ENCODE results near the gene SUPT6H.

Gene SUPT6H

GRCh38 chr17:28661635-28662526, at the start of gene SUPT6H, which contains the start of gene SDF2:
Gene SUPT6H, plus strand, starts transcription at chr17:28662205. Its CDS starts 11,197 bp downstream, at chr17:28673402.
Gene SDF2, minus strand, starts transcription at chr17:28661906. Its CDS starts 30 bp downstream, at chr17:28661876.
- H3K4me3 ChIP-seq (ENCODE audit: low read depth, low read length) = peak within 1 kb of the TSS; percentile 98
- TF ChIP-seq, protein P1, sequence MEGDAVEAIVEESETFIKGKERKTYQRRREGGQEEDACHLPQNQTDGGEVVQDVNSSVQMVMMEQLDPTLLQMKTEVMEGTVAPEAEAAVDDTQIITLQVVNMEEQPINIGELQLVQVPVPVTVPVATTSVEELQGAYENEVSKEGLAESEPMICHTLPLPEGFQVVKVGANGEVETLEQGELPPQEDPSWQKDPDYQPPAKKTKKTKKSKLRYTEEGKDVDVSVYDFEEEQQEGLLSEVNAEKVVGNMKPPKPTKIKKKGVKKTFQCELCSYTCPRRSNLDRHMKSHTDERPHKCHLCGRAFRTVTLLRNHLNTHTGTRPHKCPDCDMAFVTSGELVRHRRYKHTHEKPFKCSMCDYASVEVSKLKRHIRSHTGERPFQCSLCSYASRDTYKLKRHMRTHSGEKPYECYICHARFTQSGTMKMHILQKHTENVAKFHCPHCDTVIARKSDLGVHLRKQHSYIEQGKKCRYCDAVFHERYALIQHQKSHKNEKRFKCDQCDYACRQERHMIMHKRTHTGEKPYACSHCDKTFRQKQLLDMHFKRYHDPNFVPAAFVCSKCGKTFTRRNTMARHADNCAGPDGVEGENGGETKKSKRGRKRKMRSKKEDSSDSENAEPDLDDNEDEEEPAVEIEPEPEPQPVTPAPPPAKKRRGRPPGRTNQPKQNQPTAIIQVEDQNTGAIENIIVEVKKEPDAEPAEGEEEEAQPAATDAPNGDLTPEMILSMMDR (IDR thresholded peaks at IDR 0.05; ENCODE audit: borderline replicate concordance, insufficient read depth, low read depth, low read length) = no peak; the same call in 1 of the 2 replicates

DNA sequence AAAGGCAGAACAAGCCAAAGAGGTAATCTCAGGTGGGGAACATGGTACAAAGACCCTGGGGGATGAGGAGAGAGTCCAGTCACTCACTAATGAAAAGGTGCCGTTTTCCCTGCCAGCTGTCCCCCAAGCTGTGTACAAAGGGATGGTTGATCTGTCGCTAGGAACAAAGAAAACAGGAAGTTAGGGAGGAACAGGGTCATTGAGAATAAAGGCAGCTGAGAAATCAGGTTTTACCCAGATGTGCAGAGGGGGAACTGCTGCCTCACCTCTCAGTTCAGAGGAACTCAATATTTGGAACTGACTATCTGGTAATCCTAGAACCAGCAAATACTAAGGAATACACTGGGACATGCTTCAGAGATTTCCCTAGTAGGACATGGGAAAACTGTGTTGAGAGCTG, 49.5 kb upstream of the SUPT6H start:
- H3K4me3 ChIP-seq (ENCODE audit: low read depth, low read length) = no peak overlapping the region
- TF ChIP-seq, protein P1 (IDR thresholded peaks at IDR 0.05; ENCODE audit: borderline replicate concordance, insufficient read depth, low read depth, low read length) = no peak

DNA sequence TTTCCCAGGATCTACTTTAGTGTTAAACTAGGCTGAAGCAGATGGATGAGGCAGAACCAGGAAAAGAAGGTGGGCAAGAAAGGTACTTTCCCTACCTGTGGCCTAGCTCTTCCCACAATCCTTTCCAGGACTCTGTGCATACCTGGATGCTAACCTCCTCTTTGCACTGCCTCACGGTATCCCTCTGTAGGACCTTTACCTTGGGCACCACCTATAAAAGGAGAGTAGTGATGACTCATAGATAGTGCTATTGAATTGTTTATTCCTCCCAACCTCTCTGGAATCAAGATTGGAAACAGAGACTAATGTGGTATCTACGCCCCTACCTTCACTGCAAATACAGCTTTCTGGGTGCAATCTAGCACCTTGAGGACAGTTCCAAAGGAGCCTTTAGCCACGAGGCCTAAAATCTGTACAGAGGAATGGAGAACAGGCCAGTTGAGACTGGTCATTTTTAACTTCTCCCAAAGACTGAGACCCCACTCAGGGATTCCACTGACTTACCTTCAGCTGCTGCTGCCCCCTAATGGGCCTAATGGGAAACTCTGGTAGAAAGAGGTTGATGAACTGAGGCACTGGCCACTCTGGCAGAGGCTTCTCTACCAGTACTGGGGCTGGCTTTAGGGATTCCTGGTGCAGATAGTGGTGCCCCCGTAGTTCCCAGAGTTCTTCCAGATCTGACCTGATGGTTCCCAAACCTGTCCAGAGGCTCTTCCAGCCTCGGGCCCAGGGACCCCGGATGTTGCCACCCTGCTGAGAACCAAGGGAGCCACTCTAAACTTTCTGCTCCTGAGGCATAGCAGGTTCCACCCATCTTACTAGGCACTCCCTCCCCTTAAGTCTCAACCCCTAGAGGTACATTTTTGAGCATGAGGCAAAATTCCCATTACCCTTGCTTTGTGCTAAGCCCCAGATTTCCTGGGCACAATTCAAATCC, 48.8 kb upstream of the SUPT6H start:
- TF ChIP-seq, protein P1 (IDR thresholded peaks at IDR 0.05; ENCODE audit: borderline replicate concordance, insufficient read depth, low read depth, low read length) = peak; percentile 77
- H3K4me3 ChIP-seq (ENCODE audit: low read depth, low read length) = no peak overlapping the region

DNA sequence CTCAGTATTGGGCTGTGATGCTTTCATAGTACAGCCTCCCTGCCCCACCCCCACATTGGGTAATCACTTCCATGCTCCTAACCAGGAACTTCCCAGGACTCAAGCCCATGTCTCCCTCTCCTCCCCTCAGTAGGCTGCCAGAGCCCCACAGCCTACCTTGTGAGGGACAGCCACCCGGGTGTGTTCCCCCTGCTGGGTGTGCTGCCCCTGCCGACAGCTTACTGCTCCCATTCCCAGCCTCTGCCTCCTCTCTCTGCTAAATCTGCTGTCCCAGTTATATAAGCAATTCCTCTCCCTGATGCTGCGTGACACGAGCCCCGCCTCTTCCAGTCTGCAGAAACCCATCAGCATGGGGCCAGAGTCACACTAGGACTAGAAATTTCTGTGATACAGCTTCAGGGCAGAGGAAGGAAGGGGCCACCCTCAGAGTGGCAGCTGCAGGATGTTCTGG, 48.0 kb upstream of the SUPT6H start, which contains the start of gene RSKR:
Gene RSKR, minus strand, starts transcription at position 255 of the 451 bp plus-strand sequence. Its CDS starts 24 bp downstream, at position 231.
- H3K4me3 ChIP-seq (ENCODE audit: low read depth, low read length) = no peak within 1 kb of the TSS
- TF ChIP-seq, protein P1 (IDR thresholded peaks at IDR 0.05; ENCODE audit: borderline replicate concordance, insufficient read depth, low read depth, low read length) = no peak

DNA sequence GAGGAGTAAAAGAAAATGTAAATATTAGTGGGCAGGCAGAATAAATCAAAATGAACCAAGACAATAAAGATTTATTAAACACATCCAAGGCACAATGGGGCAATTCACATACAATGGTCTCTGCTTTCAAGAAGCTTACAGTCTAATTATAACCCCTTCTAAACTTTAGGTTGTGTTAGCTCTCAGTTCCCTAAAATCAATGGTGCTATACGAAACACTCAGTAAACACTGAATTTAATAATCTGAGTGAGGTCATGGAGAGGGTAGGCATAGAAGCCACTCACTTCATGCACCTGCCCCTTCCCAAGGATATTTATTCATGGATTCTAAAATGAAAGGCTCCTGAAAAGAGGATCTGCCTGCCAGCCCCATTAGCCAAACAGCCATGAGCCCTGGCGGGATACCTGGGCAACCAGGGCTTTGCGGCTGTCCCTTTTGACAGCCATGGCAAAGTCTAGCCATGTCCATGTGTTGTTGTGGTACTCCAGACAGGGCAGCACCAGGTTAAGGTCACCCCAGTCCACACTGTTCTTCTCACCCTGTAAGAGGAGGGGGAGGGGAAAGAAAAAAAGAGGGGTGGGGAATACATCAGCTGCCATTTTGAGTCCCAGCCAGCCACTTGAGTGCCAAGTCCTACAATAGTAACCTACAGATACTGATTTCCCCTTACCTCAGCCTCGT, 46.6 kb upstream of the SUPT6H start:
- TF ChIP-seq, protein P1 (IDR thresholded peaks at IDR 0.05; ENCODE audit: borderline replicate concordance, insufficient read depth, low read depth, low read length) = no peak
- no peak overlapping the region for H3K4me3 ChIP-seq (ENCODE audit: low read depth, low read length)

DNA sequence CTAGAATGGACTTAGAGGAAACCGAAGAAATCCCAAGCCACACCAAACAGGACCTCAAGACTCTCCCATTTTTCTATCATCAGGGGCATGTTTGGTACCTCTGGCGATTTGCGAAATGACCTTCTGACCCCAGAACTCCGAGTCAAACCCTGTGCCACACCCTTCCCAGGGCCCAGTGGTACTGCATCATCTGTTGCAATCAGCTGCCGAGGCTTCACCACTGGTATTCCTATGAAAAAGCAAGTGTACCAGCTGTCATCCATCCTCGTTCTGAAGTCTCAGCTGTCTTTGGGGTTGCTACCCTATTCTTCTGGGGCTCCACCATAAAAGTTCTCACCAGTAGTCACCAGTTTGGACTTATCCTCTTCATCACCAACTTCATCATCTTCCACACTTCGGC, 45.7 kb upstream of the SUPT6H start:
- no peak overlapping the region for H3K4me3 ChIP-seq (ENCODE audit: low read depth, low read length)
- TF ChIP-seq, protein P1 (IDR thresholded peaks at IDR 0.05; ENCODE audit: borderline replicate concordance, insufficient read depth, low read depth, low read length) = no peak
